H1 (cell line): Measurements from ENCODE around the gene ZNF687. TPM values are rescaled to one million over a fixed set of nuclear protein-coding genes. Genes with fewer than 3 reads are reported as not detected.

Experiments used
- CTCF ChIA-PET: fragments of 300-600 bp; sonication (Branson Sonifier 250); formaldehyde crosslinking; loops from one replicate; lab custom pipeline; 2021; ENCODE audit not compliant: partially characterized antibody; lab: Charles Lee
- POLR2A ChIA-PET: fragments of 300-600 bp; sonication (Branson Sonifier 250); formaldehyde crosslinking; loops from one replicate; lab custom pipeline; 2021; ENCODE audit warnings: inconsistent platforms; ENCODE audit not compliant: partially characterized antibody; lab: Charles Lee
- DNase-seq, 2 experiments: peaks; one replicate each; pipeline versions ENCODE4 v3.0.0 to v3.0.0-alpha.2; 2010 to 2022; ENCODE audit warnings: low spot score in 2 of 2, low read depth in 1 of 2, mixed read lengths in 1 of 2
- FAIRE-seq: peaks from 2 replicates; lab custom pipeline; 2011; peaks lifted over from hg19 to GRCh38; lab: Jason Lieb, UNC
- H2AFZ ChIP-seq: 2 replicates; pipeline ENCODE4 v1.8.1; 2012; ENCODE audit warnings: low read length, inconsistent platforms
- H2AK5ac ChIP-seq: 2 replicates; pipeline ENCODE4 v1.6.1; 2013; ENCODE audit warnings: low read depth, low read length
- H2BK120ac ChIP-seq: replicated peaks from 2 replicates; pipeline ENCODE3; 2013; ENCODE audit warnings: low read depth, low read length, inconsistent platforms
- H2BK12ac ChIP-seq: 2 replicates; pipeline ENCODE4 v1.6.1; 2013; ENCODE audit warnings: low read depth, low read length
- H2BK15ac ChIP-seq: 2 replicates; pipeline ENCODE4 v1.6.1; 2013; ENCODE audit warnings: low read length
- H2BK20ac ChIP-seq: 2 replicates; pipeline ENCODE4 v1.6.1; 2013; ENCODE audit warnings: low read length
- H2BK5ac ChIP-seq: 2 replicates; pipeline ENCODE4 v1.6.1; 2013; ENCODE audit warnings: low read depth, low read length
- H3K14ac ChIP-seq: 2 replicates; pipeline ENCODE4 v1.6.1; 2013; ENCODE audit warnings: inconsistent platforms; ENCODE audit not compliant: insufficient read length
- H3K18ac ChIP-seq: 2 replicates; pipeline ENCODE4 v1.6.1; 2013; ENCODE audit warnings: low read length; ENCODE audit errors: extremely low read depth
- H3K23ac ChIP-seq: 2 replicates; pipeline ENCODE4 v1.6.1; 2013; ENCODE audit warnings: inconsistent platforms; ENCODE audit not compliant: insufficient read length
- H3K23me2 ChIP-seq: 2 replicates; pipeline ENCODE4 v1.6.1; 2013; ENCODE audit warnings: low read depth, low read length
- H3K27ac ChIP-seq: 2 replicates; pipeline ENCODE4 v1.6.1; 2011; ENCODE audit warnings: low read depth, low read length, inconsistent platforms
- H3K27me3 ChIP-seq, 4 experiments: replicated peaks in 1 of 4; 1 replicate in 1 of 4; 2 replicates in 3 of 4; pipeline versions ENCODE4 v1.6.1 to v1.8.1; 2011 to 2013; ENCODE audit warnings: low read length in 3 of 4, mild to moderate bottlenecking in 3 of 4, inconsistent platforms in 2 of 4, mixed read lengths in 2 of 4, moderate library complexity in 1 of 4; ENCODE audit not compliant: control insufficient read depth in 3 of 4, insufficient read depth in 3 of 4; ENCODE audit errors: extremely low read depth in 1 of 4
- H3K36me3 ChIP-seq, 4 experiments: 2 replicates each; pipeline versions ENCODE4 v1.6.1 to v1.8.1; 2011 to 2013; ENCODE audit warnings: mild to moderate bottlenecking in 4 of 4, low read length in 3 of 4, moderate library complexity in 2 of 4, control low read depth in 1 of 4, inconsistent platforms in 1 of 4; ENCODE audit not compliant: insufficient read depth in 4 of 4, control insufficient read depth in 2 of 4
- H3K4ac ChIP-seq: replicated peaks from 2 replicates; pipeline ENCODE3; 2013; ENCODE audit warnings: low read length, low read depth, mixed read lengths, inconsistent platforms; ENCODE audit not compliant: insufficient read length
- H3K4me1 ChIP-seq, 4 experiments: replicated peaks in 1 of 4; 1 replicate in 1 of 4; 2 replicates in 3 of 4; pipeline versions ENCODE4 v1.6.1 to v1.8.1; 2011 to 2013; ENCODE audit warnings: low read length in 3 of 4, inconsistent platforms in 2 of 4, mixed read lengths in 1 of 4; ENCODE audit not compliant: insufficient read depth in 4 of 4, control insufficient read depth in 3 of 4
- H3K4me2 ChIP-seq, 2 experiments: 2 replicates each; pipeline versions ENCODE4 v1.6.1 to v1.8.1; 2011 to 2013; ENCODE audit warnings: low read depth in 2 of 2, low read length in 2 of 2, control low read depth in 1 of 2, inconsistent platforms in 1 of 2, mild to moderate bottlenecking in 1 of 2; ENCODE audit not compliant: insufficient read depth in 1 of 2
- H3K4me3 ChIP-seq, 4 experiments: fragments of 200-600, 300-600 bp in 1 of 4; sonication (generic), shearing (Covaris generic), sonication (Bioruptor Twin) in 1 of 4; 2 replicates each; pipeline versions ENCODE4 v1.5.1 to v1.8.1; 2011 to 2016; ENCODE audit warnings: low read length in 4 of 4, low read depth in 3 of 4, control low read depth in 2 of 4, inconsistent platforms in 2 of 4, mild to moderate bottlenecking in 2 of 4, mixed read lengths in 1 of 4, moderate library complexity in 1 of 4; ENCODE audit not compliant: insufficient read depth in 2 of 4; ENCODE audit errors: extremely low read depth in 1 of 4
- H3K56ac ChIP-seq: replicated peaks from 2 replicates; pipeline ENCODE3; 2013; ENCODE audit warnings: low read depth, mild to moderate bottlenecking, mixed read lengths, low read length, inconsistent platforms; ENCODE audit not compliant: insufficient read length
- H3K79me1 ChIP-seq: 2 replicates; pipeline ENCODE4 v1.6.1; 2013; ENCODE audit warnings: low read depth, low read length, control low read depth
- H3K79me2 ChIP-seq, 2 experiments: 2 replicates each; pipeline versions ENCODE4 v1.6.1 to v1.8.1; 2012 to 2013; ENCODE audit warnings: low read length in 2 of 2, mild to moderate bottlenecking in 2 of 2, inconsistent platforms in 1 of 2; ENCODE audit not compliant: insufficient read depth in 2 of 2, control insufficient read depth in 1 of 2
- H3K9ac ChIP-seq, 4 experiments: replicated peaks in 1 of 4; 1 replicate in 1 of 4; 2 replicates in 3 of 4; pipeline versions ENCODE4 v1.6.1 to v1.8.1; 2011 to 2013; ENCODE audit warnings: low read depth in 3 of 4, low read length in 3 of 4, control low read depth in 2 of 4, mild to moderate bottlenecking in 2 of 4, moderate library complexity in 2 of 4, inconsistent platforms in 1 of 4; ENCODE audit errors: extremely low read depth in 1 of 4
- H3K9me3 ChIP-seq, 2 experiments: 2 replicates each; pipeline versions ENCODE4 v1.6.1 to v1.8.1; 2012 to 2013; ENCODE audit warnings: mild to moderate bottlenecking in 2 of 2, moderate library complexity in 2 of 2, control low read depth in 1 of 2, inconsistent platforms in 1 of 2, low read depth in 1 of 2, low read length in 1 of 2, mixed read lengths in 1 of 2; ENCODE audit not compliant: insufficient read depth in 2 of 2
- H4K20me1 ChIP-seq, 2 experiments: replicated peaks in 1 of 2; 2 replicates each; pipeline versions ENCODE3 to v1.8.1; 2011 to 2013; ENCODE audit warnings: inconsistent platforms in 2 of 2, low read length in 2 of 2, mild to moderate bottlenecking in 1 of 2; ENCODE audit not compliant: insufficient read depth in 2 of 2, control insufficient read depth in 1 of 2
- H4K5ac ChIP-seq: 2 replicates; pipeline ENCODE4 v1.6.1; 2013; ENCODE audit warnings: low read length, low read depth, mixed read lengths, inconsistent platforms; ENCODE audit not compliant: insufficient read length
- H4K8ac ChIP-seq: 2 replicates; pipeline ENCODE4 v1.8.0; 2013; ENCODE audit warnings: mild to moderate bottlenecking, moderate library complexity, low read length, inconsistent platforms; ENCODE audit not compliant: insufficient read depth; ENCODE audit errors: extremely low read depth
- H4K91ac ChIP-seq: replicated peaks from 2 replicates; pipeline ENCODE3; 2013; ENCODE audit warnings: low read length, mixed read lengths, inconsistent platforms; ENCODE audit not compliant: insufficient read length
- ATF2 ChIP-seq: IDR thresholded peaks from 2 replicates; pipeline ENCODE4 v1.6.1; 2012; ENCODE audit warnings: low read length, inconsistent platforms
- CHD2 ChIP-seq: IDR thresholded peaks from 2 replicates; pipeline ENCODE4 v1.6.1; 2012; ENCODE audit warnings: low read length, improper control_type of control experiment
- CTCF ChIP-seq, 3 experiments: IDR thresholded peaks; 1 replicate in 2 of 3; 2 replicates in 1 of 3; pipeline versions ENCODE4 v1.5.1 to v1.6.1; 2011; ENCODE audit warnings: low read length in 3 of 3, mild to moderate bottlenecking in 3 of 3, inconsistent platforms in 2 of 3, low read depth in 1 of 3, moderate library complexity in 1 of 3; ENCODE audit not compliant: insufficient read depth in 1 of 3; ENCODE audit errors: control extremely low read depth in 1 of 3
- SIRT6 ChIP-seq: IDR thresholded peaks from one replicate; pipeline ENCODE4 v1.7.1; 2012; ENCODE audit warnings: low read length, inconsistent platforms
- SP4 ChIP-seq: IDR thresholded peaks from 2 replicates; pipeline ENCODE4 v1.6.1; 2012; ENCODE audit warnings: low read length, inconsistent platforms
- WGBS, 2 experiments: shearing (Covaris generic) in 1 of 2; methylation state at CpG; one replicate each; pipeline versions ENCODE4 v1.1.6 to v1.1.7; 2013 to 2015; ENCODE audit warnings: low lambda C conversion rate in 2 of 2, mixed read lengths in 2 of 2, inconsistent platforms in 1 of 2, low coverage in 1 of 2, missing lambda C conversion rate in 1 of 2; ENCODE audit not compliant: insufficient replicate concordance in 2 of 2, insufficient coverage in 1 of 2, insufficient read length in 1 of 2; ENCODE audit errors: extremely low coverage in 1 of 2, missing lambda C conversion rate in 1 of 2; 5-methylcytosine and 5-hydroxymethylcytosine counted together
- polyA plus RNA-seq, 7 experiments: library from polyadenylated mRNA; depleted of rRNA in 3 of 7; stranded (reverse) in 5 of 7; unstranded in 2 of 7; fragments of >200 nt in 5 of 7; fragments of 200-250 nt in 2 of 7; gene quantifications; 1 replicate in 5 of 7; 2 replicates in 1 of 7; 4 replicates in 1 of 7; pipeline versions ENCODE4 v1.2.1 to v1.2.3, GENCODE V29; 2011 to 2013; ENCODE audit warnings: missing spikeins in 2 of 7, mixed read lengths in 2 of 7
- total RNA-seq: library from RNA; stranded (reverse); fragmentation: NEBNext Ultra II Directional; extraction: Animal tissue kit (Norgen Biotek cat#: 25700); gene quantifications from 2 replicates; pipeline ENCODE4 v1.2.1, GENCODE V29; 2021

Gene ZNF687
- total and polyA plus RNA-seq, 2 of the 8 experiments (the other 6 are each of a cell fraction or from before 2014, with no cell fraction given), result 45.9 to 69.9 TPM

DNA sequence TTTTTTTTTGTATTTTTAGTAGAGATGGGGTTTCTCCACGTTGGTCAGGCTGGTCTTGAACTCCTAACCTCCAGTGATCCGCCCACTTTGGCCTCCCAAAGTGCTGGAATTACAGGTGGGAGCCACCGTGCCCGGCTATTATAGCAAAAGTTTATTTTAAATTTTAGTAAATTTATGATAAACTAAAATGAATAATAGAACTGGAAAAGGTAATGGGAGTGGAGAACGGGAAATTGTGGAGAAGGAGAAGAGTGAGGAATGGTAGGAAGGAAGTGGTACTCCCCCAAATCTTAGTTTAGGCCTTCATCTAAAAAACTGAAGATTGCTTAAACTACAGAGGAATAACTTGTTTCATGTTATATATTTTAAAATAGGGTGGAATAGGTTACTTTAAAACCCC lies 52.7 kb downstream of the ZNF687 start:
- Histone ChIP-seq H2BK20ac (no peak overlapping the region), H2BK12ac (no peak overlapping the region), H2AFZ (no peak overlapping the region), H2BK5ac (no peak overlapping the region), H3K9me3 (no peaks in the 10 kb centered on the region), H3K79me1 (no peaks in the 10 kb centered on the region), H3K4me3 (no peak overlapping the region), H3K14ac (no peak overlapping the region), H3K9ac (no peak overlapping the region), H3K18ac (no peak overlapping the region), H3K79me2 (no peaks in the 10 kb centered on the region), H4K20me1 (no peaks in the 10 kb centered on the region), H2BK15ac (no peak overlapping the region), H2AK5ac (no peak overlapping the region), H3K23ac (no peak overlapping the region), H3K27me3 (no peaks in the 10 kb centered on the region), H4K8ac (no peak overlapping the region), H3K36me3 (no peaks in the 10 kb centered on the region), H3K56ac (no peak overlapping the region), H2BK120ac (no peak overlapping the region), H4K91ac (no peak overlapping the region), H3K4ac (no peak overlapping the region), H3K4me1 (no peaks in the 10 kb centered on the region), H3K27ac (no peak overlapping the region), H3K23me2 (no peaks in the 10 kb centered on the region), H4K5ac (no peak overlapping the region), H3K4me2 (no peak overlapping the region)
- CTCF ChIA-PET, result interaction anchor here (0.6 to 8.4 kb wide), 3 partner anchors 24 to 33 kb away, joined by 3 to 129 read pairs (median 11); no protein-coding TSS in a partner anchor
- 82 to 100% methylated on average over 1 to 5 of the region's 5 CpGs for WGBS, 2 experiments
- DNase-seq (no peak), FAIRE-seq (no peak)
- POLR2A ChIA-PET, result interaction anchor here (0.7 kb wide), 1 partner anchor 68 kb away, joined by 4 read pairs; no protein-coding TSS in a partner anchor
- TF ChIP-seq CTCF (IDR thresholded peaks at IDR 0.05; ENCODE audit: control extremely low read depth in 1 of 3, insufficient read depth in 1 of 3, low read depth in 1 of 3, low read length in 3 of 3) (no peak), SIRT6 (no peak), CHD2 (no peak), ATF2 (no peak), SP4 (no peak)
